Fibroblast of pulmonary artery (primary cell): Measurements from ENCODE around the gene S100A16.
"Not testable (repeated sequence)": the region's sequence is repeated elsewhere in the genome, so short reads cannot be mapped to it uniquely, and the experiment has no call there.

Experiments
- DNase-seq: peaks from one replicate; pipeline ENCODE4 v3.0.0-alpha.2; 2010; ENCODE audit warnings: low read depth
- H3K4me3 ChIP-seq: replicated peaks from 2 replicates; pipeline ENCODE4 v1.5.1; 2011; ENCODE audit warnings: low read depth, mild to moderate bottlenecking, control low read depth, low read length, moderate library complexity
- TF ChIP-seq, protein P1 (sequence below): IDR thresholded peaks from 2 replicates; pipeline ENCODE4 v1.5.1; 2011; ENCODE audit warnings: mild to moderate bottlenecking, control low read depth, low read length, inconsistent platforms; ENCODE audit errors: missing control alignments

S100A16 gene

GRCh38 chr1:153587314-153587713 lies 25.6 kb downstream of the S100A16 start:
- DNase-seq = no peak
- no peak overlapping the region for H3K4me3 ChIP-seq
- TF ChIP-seq, protein P1, sequence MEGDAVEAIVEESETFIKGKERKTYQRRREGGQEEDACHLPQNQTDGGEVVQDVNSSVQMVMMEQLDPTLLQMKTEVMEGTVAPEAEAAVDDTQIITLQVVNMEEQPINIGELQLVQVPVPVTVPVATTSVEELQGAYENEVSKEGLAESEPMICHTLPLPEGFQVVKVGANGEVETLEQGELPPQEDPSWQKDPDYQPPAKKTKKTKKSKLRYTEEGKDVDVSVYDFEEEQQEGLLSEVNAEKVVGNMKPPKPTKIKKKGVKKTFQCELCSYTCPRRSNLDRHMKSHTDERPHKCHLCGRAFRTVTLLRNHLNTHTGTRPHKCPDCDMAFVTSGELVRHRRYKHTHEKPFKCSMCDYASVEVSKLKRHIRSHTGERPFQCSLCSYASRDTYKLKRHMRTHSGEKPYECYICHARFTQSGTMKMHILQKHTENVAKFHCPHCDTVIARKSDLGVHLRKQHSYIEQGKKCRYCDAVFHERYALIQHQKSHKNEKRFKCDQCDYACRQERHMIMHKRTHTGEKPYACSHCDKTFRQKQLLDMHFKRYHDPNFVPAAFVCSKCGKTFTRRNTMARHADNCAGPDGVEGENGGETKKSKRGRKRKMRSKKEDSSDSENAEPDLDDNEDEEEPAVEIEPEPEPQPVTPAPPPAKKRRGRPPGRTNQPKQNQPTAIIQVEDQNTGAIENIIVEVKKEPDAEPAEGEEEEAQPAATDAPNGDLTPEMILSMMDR = no peak

DNA sequence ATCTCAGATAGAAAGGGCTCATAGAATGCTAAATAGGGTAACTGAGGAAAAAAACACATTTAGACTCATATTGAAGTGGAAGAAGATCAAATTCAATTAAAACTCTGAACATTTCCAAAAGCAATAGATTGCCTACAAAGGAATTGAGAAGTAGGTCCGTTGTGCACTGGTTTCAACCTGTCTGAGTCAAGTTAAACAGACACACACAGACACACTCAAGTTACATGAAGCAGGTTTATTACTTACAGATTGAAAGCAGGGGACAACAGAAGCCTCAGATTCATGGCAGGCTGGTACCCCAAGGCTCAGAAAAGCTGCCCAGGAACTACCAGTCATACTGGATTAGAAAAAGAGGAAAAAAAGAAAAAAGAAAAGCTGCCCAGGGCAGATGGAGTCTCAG lies 26.6 kb downstream of the S100A16 start:
- DNase-seq = no peak
- H3K4me3 ChIP-seq = no peak overlapping the region
- TF ChIP-seq, protein P1 = no peak

- H3K4me3 ChIP-seq = no peak overlapping the region
- TF ChIP-seq, protein P1 = no peak
- DNase-seq = no peak
Measured at GRCh38 chr1:153585006-153585405, 27.9 kb downstream of the S100A16 start.

GRCh38 chr1:153583976-153584375 lies 29.0 kb downstream of the S100A16 start:
- H3K4me3 ChIP-seq = no peak overlapping the region
- TF ChIP-seq, protein P1 = no peak
- DNase-seq = no peak

DNA sequence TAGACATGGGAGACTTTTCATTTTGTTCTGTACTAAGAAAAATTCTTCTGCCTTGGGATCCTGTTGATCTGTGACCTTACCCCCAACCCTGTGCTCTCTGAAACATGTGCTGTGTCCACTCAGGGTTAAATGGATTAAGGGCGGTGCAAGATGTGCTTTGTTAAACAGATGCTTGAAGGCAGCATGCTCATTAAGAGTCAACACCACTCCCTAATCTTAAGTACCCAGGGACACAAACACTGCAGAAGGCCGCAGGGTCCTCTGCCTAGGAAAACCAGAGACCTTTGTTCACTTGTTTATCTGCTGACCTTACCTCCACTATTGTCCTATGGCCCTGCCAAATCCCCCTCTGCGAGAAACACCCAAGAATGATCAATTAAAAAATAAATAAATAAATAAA lies 29.4 kb downstream of the S100A16 start:
- not testable (repeated sequence) for H3K4me3 ChIP-seq, DNase-seq

GRCh38 chr1:153582836-153583235 lies 30.1 kb downstream of the S100A16 start:
- H3K4me3 ChIP-seq, DNase-seq: not testable (repeated sequence)

- DNase-seq = no peak
- TF ChIP-seq, protein P1 = no peak
- H3K4me3 ChIP-seq = no peak overlapping the region
Measured at GRCh38 chr1:153578936-153579335, 34.0 kb downstream of the S100A16 start.

- TF ChIP-seq, protein P1 = no peak
- H3K4me3 ChIP-seq = no peak overlapping the region
- DNase-seq = no peak
Measured at GRCh38 chr1:153578490-153578889, 34.4 kb downstream of the S100A16 start.
